Stomach (tissue), 4 donors: ENCODE data around the gene SMOC2.

ENCODE experiments used
- POLR2A ChIP-seq, 4 donors: fragments of 450-650 bp; IDR thresholded peaks; one replicate each; pipeline ENCODE4 v1.6.1; 2016; ENCODE audit warnings: antibody characterized with exemption in 4 of 4, control low read depth in 2 of 4, mild to moderate bottlenecking in 1 of 4, moderate library complexity in 1 of 4
- TF ChIP-seq, protein P1 (sequence below), 7 experiments: fragments of 450-650 bp in 4 of 7; fragments of 200-600 bp in 3 of 7; sonication (generic) in 3 of 7; IDR thresholded peaks; one replicate each; pipeline ENCODE4 v1.5.1; 2016 to 2019; ENCODE audit warnings: antibody characterized with exemption in 7 of 7, control low read depth in 2 of 7, mild to moderate bottlenecking in 1 of 7

DNA sequence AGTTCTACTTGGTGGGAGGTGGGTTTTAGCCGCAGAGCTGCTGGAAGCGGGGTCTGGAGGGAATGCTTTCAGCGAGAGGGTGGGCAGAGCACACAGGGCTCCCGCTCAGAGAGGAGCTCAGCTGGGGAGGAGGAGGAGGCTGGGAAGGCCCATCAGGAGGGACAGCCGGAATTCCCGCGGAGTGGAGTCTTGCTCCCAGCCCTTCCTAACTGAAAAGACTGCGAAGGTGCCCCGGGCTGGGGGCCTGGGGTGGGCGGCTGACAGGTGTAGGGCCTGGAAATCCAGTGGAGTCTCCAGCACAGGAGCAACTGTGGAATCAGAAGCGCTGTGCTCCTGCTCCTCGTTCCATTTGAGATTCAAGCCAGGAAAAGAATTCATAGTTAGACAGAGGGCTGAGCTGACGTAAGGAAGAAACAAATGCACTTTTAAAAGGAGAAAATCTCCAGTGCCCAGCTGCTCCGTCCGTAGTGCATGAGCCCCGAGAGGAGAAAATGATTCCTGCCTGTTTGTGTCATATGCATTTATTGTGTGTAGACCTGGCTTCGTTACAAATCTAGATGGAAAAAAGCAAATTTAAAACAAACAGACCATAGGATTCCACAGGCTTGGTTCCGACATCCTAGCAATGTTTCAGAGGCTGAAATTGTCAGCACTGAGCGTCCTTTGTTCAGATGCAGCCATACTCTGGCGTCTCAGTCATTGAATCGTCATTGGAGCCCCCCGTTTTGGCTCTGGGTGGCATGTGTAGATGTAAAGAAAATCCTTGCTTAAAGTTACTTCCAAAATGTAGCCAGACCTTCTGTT is 197.7 kb downstream of the SMOC2 start:
- TF ChIP-seq, protein P1, sequence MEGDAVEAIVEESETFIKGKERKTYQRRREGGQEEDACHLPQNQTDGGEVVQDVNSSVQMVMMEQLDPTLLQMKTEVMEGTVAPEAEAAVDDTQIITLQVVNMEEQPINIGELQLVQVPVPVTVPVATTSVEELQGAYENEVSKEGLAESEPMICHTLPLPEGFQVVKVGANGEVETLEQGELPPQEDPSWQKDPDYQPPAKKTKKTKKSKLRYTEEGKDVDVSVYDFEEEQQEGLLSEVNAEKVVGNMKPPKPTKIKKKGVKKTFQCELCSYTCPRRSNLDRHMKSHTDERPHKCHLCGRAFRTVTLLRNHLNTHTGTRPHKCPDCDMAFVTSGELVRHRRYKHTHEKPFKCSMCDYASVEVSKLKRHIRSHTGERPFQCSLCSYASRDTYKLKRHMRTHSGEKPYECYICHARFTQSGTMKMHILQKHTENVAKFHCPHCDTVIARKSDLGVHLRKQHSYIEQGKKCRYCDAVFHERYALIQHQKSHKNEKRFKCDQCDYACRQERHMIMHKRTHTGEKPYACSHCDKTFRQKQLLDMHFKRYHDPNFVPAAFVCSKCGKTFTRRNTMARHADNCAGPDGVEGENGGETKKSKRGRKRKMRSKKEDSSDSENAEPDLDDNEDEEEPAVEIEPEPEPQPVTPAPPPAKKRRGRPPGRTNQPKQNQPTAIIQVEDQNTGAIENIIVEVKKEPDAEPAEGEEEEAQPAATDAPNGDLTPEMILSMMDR (IDR thresholded peaks at IDR 0.05) = no peak
- TF ChIP-seq POLR2A (IDR thresholded peaks at IDR 0.05) = no peak
